Retinal pigment epithelial cell (primary cell): ENCODE data around the gene TCF7L2.

Source experiments
- DNase-seq: peaks from one replicate; pipeline ENCODE4 v3.0.0-alpha.2; 2010; ENCODE audit warnings: low read depth
- H3K4me3 ChIP-seq: 2 replicates; pipeline ENCODE4 v1.5.1; 2011; ENCODE audit warnings: mild to moderate bottlenecking, low read length, control low read depth, moderate library complexity
- CTCF ChIP-seq: conservative IDR thresholded peaks from 2 replicates; pipeline ENCODE4 v1.5.1; 2011; ENCODE audit warnings: low read depth, low read length, control low read depth, inconsistent platforms

The TCF7L2 gene

GRCh38 chr10:113086282-113086681, 136.2 kb downstream of the TCF7L2 start:
- DNase-seq = no peak
- H3K4me3 ChIP-seq = no peak overlapping the region
- no peak for TF ChIP-seq CTCF

GRCh38 chr10:113087165-113088029, 137.3 kb downstream of the TCF7L2 start:
- H3K4me3 ChIP-seq = no peak overlapping the region
- DNase-seq = peak; percentile 98
- no peak for TF ChIP-seq CTCF

GRCh38 chr10:113088194-113088593, 138.1 kb downstream of the TCF7L2 start:
- DNase-seq = no peak
- H3K4me3 ChIP-seq = no peak overlapping the region
- TF ChIP-seq CTCF = no peak

- DNase-seq = no peak
- no peak overlapping the region for H3K4me3 ChIP-seq
- TF ChIP-seq CTCF = no peak
Observed at GRCh38 chr10:113089551-113089950, 139.5 kb downstream of the TCF7L2 start.

- TF ChIP-seq CTCF = no peak
- no peak for DNase-seq
Observed at GRCh38 chr10:113091920-113092319, 141.9 kb downstream of the TCF7L2 start.

GRCh38 chr10:113093188-113094113, 143.4 kb downstream of the TCF7L2 start:
- no peak overlapping the region for H3K4me3 ChIP-seq
- TF ChIP-seq CTCF = no peak
- DNase-seq = no peak

More at GRCh38 chr10:113091920-113092319, 141.9 kb downstream of the TCF7L2 start:
- no peak overlapping the region for H3K4me3 ChIP-seq
